K562 (cell line): ENCODE results near the gene AMOTL1. TPM values are rescaled to one million over a fixed set of nuclear protein-coding genes. Genes with fewer than 3 reads are reported as not detected.
A peak's percentile ranks its signal among the peaks of the same experiment; 100 is the strongest.

Source experiments
- ATAC-seq: fragments of 200-7000 bp; cut with Tn5 transposase; 3 replicates; pipeline ENCODE4 v1.9.1; 2020; ENCODE audit warnings: moderate library complexity
- Bru-seq: library from RNA; stranded (reverse); fragments of 400-500 nt; gene quantifications from one replicate; lab custom pipeline; 2021; lab: Mats Ljungman, UMichigan
- BruChase-seq, 2 experiments: library from RNA; stranded (reverse); fragments of 400-500 nt; gene quantifications; one replicate each; lab custom pipeline; 2021; lab: Mats Ljungman, UMichigan
- BruUV-seq: library from RNA; stranded (reverse); fragments of 400-500 nt; replicated peaks from 2 replicates; lab custom pipeline; 2021; lab: Mats Ljungman, UMichigan
- CTCF ChIA-PET: fragments of 300-600 bp; formaldehyde crosslinking; extraction: SDS; loops from one replicate; lab custom pipeline; 2021; ENCODE audit warnings: low intra/inter-chr PET ratio; lab: Yijun Ruan, JAX
- POLR2A ChIA-PET: fragments of 300-600, 350-650 bp; sonication (Branson Sonifier 250); formaldehyde crosslinking; extraction: SDS; loops from one replicate; lab custom pipeline; 2021; ENCODE audit warnings: antibody characterized with exemption, inconsistent platforms; lab: Yijun Ruan, JAX
- DNase-seq, 4 experiments: peaks; one replicate each; pipeline versions ENCODE4 v3.0.0 to v3.0.0-alpha.2; 2011 to 2018; ENCODE audit warnings: low spot score in 3 of 4, mixed read lengths in 3 of 4; ENCODE audit errors: extremely low read depth in 1 of 4
- FAIRE-seq: peaks from 2 replicates; lab custom pipeline; 2011; peaks lifted over from hg19 to GRCh38; lab: Jason Lieb, UNC
- H2AFZ ChIP-seq: 2 replicates; pipeline ENCODE4 v1.6.0; 2011; ENCODE audit warnings: low read depth, low read length, control low read depth, inconsistent platforms
- H3K27ac ChIP-seq: fragments of 200-600 bp; 3 replicates; pipeline ENCODE4 v1.8.0; 2011; ENCODE audit warnings: low read depth, mild to moderate bottlenecking, control low read depth, inconsistent platforms, low read length, moderate library complexity, mixed read lengths; ENCODE audit errors: extremely low read depth
- H3K27me3 ChIP-seq, 2 experiments: fragments of 300-600 bp in 1 of 2; 2 replicates in 1 of 2; 3 replicates in 1 of 2; pipeline versions ENCODE4 v1.6.0 to v1.8.0; 2011; ENCODE audit warnings: inconsistent platforms in 2 of 2, low read length in 2 of 2, mild to moderate bottlenecking in 1 of 2, mixed read lengths in 1 of 2, moderate library complexity in 1 of 2; ENCODE audit not compliant: control insufficient read depth in 2 of 2, insufficient read depth in 2 of 2
- H3K36me3 ChIP-seq: fragments of 300-600 bp; 3 replicates; pipeline ENCODE4 v1.8.0; 2011; ENCODE audit warnings: mild to moderate bottlenecking, low read length, inconsistent platforms; ENCODE audit not compliant: control insufficient read depth, insufficient read depth
- H3K4me1 ChIP-seq, 2 experiments: fragments of 200-600 bp in 1 of 2; replicated peaks in 1 of 2; 2 replicates in 1 of 2; 3 replicates in 1 of 2; pipeline versions ENCODE4 v1.5.1 to v1.8.0; 2011; ENCODE audit warnings: inconsistent platforms in 2 of 2, low read length in 2 of 2, mild to moderate bottlenecking in 1 of 2, mixed read lengths in 1 of 2, moderate library complexity in 1 of 2; ENCODE audit not compliant: control insufficient read depth in 2 of 2, insufficient read depth in 2 of 2
- H3K4me2 ChIP-seq: 2 replicates; pipeline ENCODE4 v1.6.1; 2011; ENCODE audit warnings: low read length, control low read depth, inconsistent platforms, mixed read lengths; ENCODE audit not compliant: insufficient read depth
- H3K4me3 ChIP-seq: fragments of 200-600 bp; sonication (generic), shearing (Covaris generic); 2 replicates; pipeline ENCODE4 v1.5.1; 2016; ENCODE audit warnings: control low read depth, inconsistent platforms
- H3K79me2 ChIP-seq: fragments of 200-600 bp; 3 replicates; pipeline ENCODE4 v1.8.0; 2011; ENCODE audit warnings: low read length, inconsistent platforms; ENCODE audit not compliant: control insufficient read depth, insufficient read depth
- H3K9ac ChIP-seq, 2 experiments: 2 replicates each; pipeline versions ENCODE4 v1.6.0 to v1.6.1; 2011; ENCODE audit warnings: low read depth in 2 of 2, low read length in 2 of 2, control low read depth in 1 of 2, inconsistent platforms in 1 of 2, mild to moderate bottlenecking in 1 of 2, mixed read lengths in 1 of 2; ENCODE audit not compliant: insufficient read depth in 1 of 2
- H3K9me1 ChIP-seq: one replicate; pipeline ENCODE4 v1.6.0; 2011; ENCODE audit warnings: inconsistent platforms, mild to moderate bottlenecking, low read length, moderate library complexity; ENCODE audit not compliant: control insufficient read depth, insufficient read depth
- H3K9me3 ChIP-seq: replicated peaks from 2 replicates; pipeline ENCODE4 v1.5.1; 2011; ENCODE audit warnings: low read depth, low read length, inconsistent platforms; ENCODE audit not compliant: control insufficient read depth, insufficient read depth
- H4K20me1 ChIP-seq: replicated peaks from 2 replicates; pipeline ENCODE4 v1.6.1; 2011; ENCODE audit warnings: low read length, inconsistent platforms, mixed read lengths; ENCODE audit not compliant: control insufficient read depth, insufficient read depth
- CBX8 ChIP-seq: fragments of 200-600 bp; sonication (generic); IDR thresholded peaks from 2 replicates; pipeline ENCODE4 v1.6.1; 2012; ENCODE audit warnings: borderline replicate concordance, mixed run types, low read depth, mild to moderate bottlenecking, moderate library complexity, mixed read lengths, low read length, control low read depth, inconsistent platforms; ENCODE audit not compliant: poor library complexity, severe bottlenecking; ENCODE audit errors: extremely low read depth
- CEBPG ChIP-seq, 3 experiments: fragments of 200-800 bp in 1 of 3; sonication (Bioruptor generic) in 1 of 3; sonication (generic) in 1 of 3; formaldehyde crosslinking in 1 of 3; IDR thresholded peaks in 2 of 3; conservative IDR thresholded peaks in 1 of 3; 2 replicates each; pipeline versions ENCODE4 v1.6.1 to v1.8.0; 2016 to 2022; ENCODE audit warnings: missing compliant biosample characterization in 2 of 3, missing genetic modification characterization in 2 of 3, mild to moderate bottlenecking in 1 of 3, missing genetic modification reagents in 1 of 3
- MAZ ChIP-seq, 2 experiments: fragments of 450-650 bp in 1 of 2; sonication (generic) in 1 of 2; formaldehyde crosslinking; IDR thresholded peaks in 1 of 2; conservative IDR thresholded peaks in 1 of 2; 2 replicates each; pipeline versions ENCODE4 v1.4.0 to v1.5.0; 2020; ENCODE audit warnings: mild to moderate bottlenecking in 1 of 2, missing genetic modification reagents in 1 of 2
- MEIS2 ChIP-seq: fragments of 450-650 bp; IDR thresholded peaks from 2 replicates; pipeline ENCODE4 v1.6.1; 2014; ENCODE audit warnings: mild to moderate bottlenecking; ENCODE audit not compliant: partially characterized antibody
- SMARCE1 ChIP-seq: fragments of 450-650 bp; IDR thresholded peaks from 2 replicates; pipeline ENCODE4 v1.7.1; 2016; ENCODE audit warnings: mild to moderate bottlenecking
- SMC3 ChIP-seq: conservative IDR thresholded peaks from 2 replicates; pipeline ENCODE4 v1.6.1; 2011; ENCODE audit warnings: low read depth, low read length, improper control_type of control experiment; ENCODE audit not compliant: insufficient read depth
- ZNF23 ChIP-seq: fragments of 250-450 bp; sonication (Bioruptor Pico); IDR thresholded peaks from 2 replicates; pipeline ENCODE4 v1.4.0; 2020; ENCODE audit warnings: mild to moderate bottlenecking
- ZNF384 ChIP-seq: IDR thresholded peaks from 2 replicates; pipeline ENCODE4 v1.6.1; 2012; ENCODE audit warnings: low read depth, low read length, improper control_type of control experiment
- ZNF589 ChIP-seq: fragments of 200-800 bp; sonication (Bioruptor generic); IDR thresholded peaks from 2 replicates; pipeline ENCODE4 v1.6.1; 2016; ENCODE audit warnings: low read depth, missing genetic modification characterization, missing compliant biosample characterization
- WGBS: fragments of 100-300 bp; shearing (Covaris generic); methylation state at CpG from one replicate; pipeline ENCODE4 v1.1.6; 2016; ENCODE audit warnings: low coverage, mixed read lengths; ENCODE audit not compliant: insufficient coverage; ENCODE audit errors: missing lambda C conversion rate; 5-methylcytosine and 5-hydroxymethylcytosine counted together
- in situ Hi-C: fragments of 300-500 bp; cut with MboI; formaldehyde crosslinking; loops from 4 replicates; pipeline ENCODE4 v1.15.0; 2018; ENCODE audit warnings: inconsistent platforms, mixed read lengths
- intact Hi-C: fragments of 100-400 bp; cut with micrococcal nuclease; formaldehyde crosslinking; loops from 2 replicates; pipeline ENCODE4 v1.14.2; 2022
- long read RNA-seq, 3 experiments: library from polyadenylated mRNA in 2 of 3; library from RNA in 1 of 3; unstranded in 2 of 3; stranded (forward) in 1 of 3; transcript quantifications; one replicate each; pipeline ENCODE4 v2.0.0, GENCODE V29; 2019 to 2022
- polyA minus RNA-seq, 3 experiments: library from RNA; depleted of rRNA, polyadenylated mRNA; stranded (reverse); fragments of >200 nt; gene quantifications; 2 replicates each; pipeline ENCODE4 v1.2.3, GENCODE V29; 2011
- polyA plus RNA-seq, 8 experiments: library from polyadenylated mRNA; depleted of rRNA in 4 of 8; stranded (reverse) in 5 of 8; unstranded in 3 of 8; fragments of >200 nt; fragmentation: Nextera tagmentation in 2 of 8; fragmentation: Illumina TruSeq in 1 of 8; extraction: Ambion mirVana in 2 of 8; extraction: Trizol in 1 of 8; gene quantifications; 2 replicates each; pipeline versions ENCODE4 v1.2.1 to v1.2.3, GENCODE V29; 2011 to 2014; ENCODE audit warnings: inconsistent platforms in 1 of 8, missing spikeins in 1 of 8
- total RNA-seq, 7 experiments: library from RNA; depleted of rRNA in 6 of 7; stranded (reverse); fragments of >200 nt in 6 of 7; fragmentation: Illumina TruSeq in 2 of 7; extraction: Trizol in 2 of 7; gene quantifications; 2 replicates each; pipeline versions ENCODE4 v1.2.1 to v1.2.3, GENCODE V29; 2011 to 2021; ENCODE audit warnings: low replicate concordance in 1 of 7

AMOTL1 gene, protein sequence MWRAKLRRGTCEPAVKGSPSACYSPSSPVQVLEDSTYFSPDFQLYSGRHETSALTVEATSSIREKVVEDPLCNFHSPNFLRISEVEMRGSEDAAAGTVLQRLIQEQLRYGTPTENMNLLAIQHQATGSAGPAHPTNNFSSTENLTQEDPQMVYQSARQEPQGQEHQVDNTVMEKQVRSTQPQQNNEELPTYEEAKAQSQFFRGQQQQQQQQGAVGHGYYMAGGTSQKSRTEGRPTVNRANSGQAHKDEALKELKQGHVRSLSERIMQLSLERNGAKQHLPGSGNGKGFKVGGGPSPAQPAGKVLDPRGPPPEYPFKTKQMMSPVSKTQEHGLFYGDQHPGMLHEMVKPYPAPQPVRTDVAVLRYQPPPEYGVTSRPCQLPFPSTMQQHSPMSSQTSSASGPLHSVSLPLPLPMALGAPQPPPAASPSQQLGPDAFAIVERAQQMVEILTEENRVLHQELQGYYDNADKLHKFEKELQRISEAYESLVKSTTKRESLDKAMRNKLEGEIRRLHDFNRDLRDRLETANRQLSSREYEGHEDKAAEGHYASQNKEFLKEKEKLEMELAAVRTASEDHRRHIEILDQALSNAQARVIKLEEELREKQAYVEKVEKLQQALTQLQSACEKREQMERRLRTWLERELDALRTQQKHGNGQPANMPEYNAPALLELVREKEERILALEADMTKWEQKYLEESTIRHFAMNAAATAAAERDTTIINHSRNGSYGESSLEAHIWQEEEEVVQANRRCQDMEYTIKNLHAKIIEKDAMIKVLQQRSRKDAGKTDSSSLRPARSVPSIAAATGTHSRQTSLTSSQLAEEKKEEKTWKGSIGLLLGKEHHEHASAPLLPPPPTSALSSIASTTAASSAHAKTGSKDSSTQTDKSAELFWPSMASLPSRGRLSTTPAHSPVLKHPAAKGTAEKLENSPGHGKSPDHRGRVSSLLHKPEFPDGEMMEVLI
- total RNA-seq (2011; cell fraction: chromatin; rRNA removed; ENCODE audit: low replicate concordance): 33.3 and 42.6 TPM in 2 replicates
- 17.8 and 18.0 TPM in 2 replicates for total RNA-seq (2011; cell fraction: nucleolus; rRNA removed)
- total RNA-seq (2011; cell fraction: nucleoplasm; rRNA removed): 26.3 and 39.2 TPM in 2 replicates
- total RNA-seq (2014; rRNA removed) (20.9 and 22.1 TPM in 2 replicates), total RNA-seq (2014; rRNA removed; fragmentation: Illumina TruSeq; extraction: Trizol) (14.0 and 14.4 TPM in 2 replicates), total RNA-seq (2015; rRNA removed; fragmentation: Illumina TruSeq; extraction: Trizol) (12.8 and 12.9 TPM in 2 replicates), total RNA-seq (2021) (29.9 and 35.4 TPM in 2 replicates), polyA plus RNA-seq (2011; rRNA removed) (2.5 and 16.7 TPM in 2 replicates), polyA plus RNA-seq (2014; fragmentation: Illumina TruSeq; extraction: Trizol) (18.7 and 18.8 TPM in 2 replicates), polyA plus RNA-seq (2014; fragmentation: Nextera tagmentation; extraction: Ambion mirVana) (1 to 10 TPM; 4.0 to 4.7 TPM), polyA plus RNA-seq (2014; rRNA removed) (12.6 and 13.3 TPM in 2 replicates), polyA minus RNA-seq (2011; rRNA and poly(A)+ RNA removed) (5.5 and 37.5 TPM in 2 replicates), Bru-seq, nascent RNA (percentile 82 among the genes with signal in this experiment), BruChase-seq, experiment 1, labeled RNA remaining after a 2-hour chase (percentile 75 among the genes with signal in this experiment), BruChase-seq, experiment 2, labeled RNA remaining after a 6-hour chase (percentile 77 among the genes with signal in this experiment)
- 2.0 and 12.2 TPM in 2 replicates for polyA plus RNA-seq (2011; cell fraction: cytosol; rRNA removed)
- polyA plus RNA-seq (2011; cell fraction: nucleus; rRNA removed): 3.0 and 21.5 TPM in 2 replicates
- polyA plus RNA-seq (2012): 17.9 and 23.2 TPM in 2 replicates
- polyA minus RNA-seq (2011; cell fraction: cytosol; rRNA and poly(A)+ RNA removed): 3.5 and 21.8 TPM in 2 replicates
- polyA minus RNA-seq (2011; cell fraction: nucleus; rRNA and poly(A)+ RNA removed): 3.9 and 17.8 TPM in 2 replicates
- long read RNA-seq, experiment 1, full-length matches to known transcripts: 13 of 68 reads
- long read RNA-seq, experiment 1, partial matches to known transcripts: 22 of 68 reads
- long read RNA-seq, experiment 1, other reads (novel, unspliced or antisense): 33 of 68 reads
- long read RNA-seq, experiment 2, partial matches to known transcripts: 1 of 12 reads
- long read RNA-seq, experiment 2, other reads (novel, unspliced or antisense): 11 of 12 reads
- long read RNA-seq, experiment 3, full-length matches to known transcripts: 1 of 7 reads
- long read RNA-seq, experiment 3, partial matches to known transcripts: 5 of 7 reads
- long read RNA-seq, experiment 3, other reads (novel, unspliced or antisense): 1 of 7 reads

- no TSS peak for BruUV-seq
- H3K4me1 ChIP-seq: peaks cover 20 to 25% of the 10 kb centered on the region in 2 experiments
- no peaks in the 10 kb centered on the region for H3K9me3 ChIP-seq
- DNase-seq (peak; percentile 73 to 89 (median 74)), FAIRE-seq (peak; percentile 72), ATAC-seq (peak; percentile 91)
- H3K9ac ChIP-seq: peak within 1 kb of the TSS; percentile 84 to 92
- no peaks in the 10 kb centered on the region for H3K36me3 ChIP-seq
- peak within 1 kb of the TSS; percentile 74 for H3K4me2 ChIP-seq
- peak within 1 kb of the TSS; percentile 68 for H2AFZ ChIP-seq
- intact Hi-C loops (loop anchor here (1.0 to 10.0 kb wide), 3 partner anchors 145 to 243 kb away; no protein-coding TSS in a partner anchor), in situ Hi-C loops (no loop called here)
- no peaks in the 10 kb centered on the region for H4K20me1 ChIP-seq
- peaks cover 43% of the 10 kb centered on the region for H3K79me2 ChIP-seq
- peak within 1 kb of the TSS; percentile 87 for H3K27ac ChIP-seq
- no peaks in the 10 kb centered on the region; a peak in 1 of 5 replicates for H3K27me3 ChIP-seq
- WGBS: 4% methylated on average over 50 of the region's 57 CpGs
- ChIA-PET POLR2A (interaction anchor here (0.6 to 1.5 kb wide), 9 partner anchors 8 to 271 kb away, joined by 3 to 7 read pairs (median 4); no protein-coding TSS in a partner anchor), CTCF (no interaction called here)
- no peaks in the 10 kb centered on the region for H3K9me1 ChIP-seq
- H3K4me3 ChIP-seq: peak within 1 kb of the TSS; percentile 59
- TF ChIP-seq ZNF23 (CRISPR knock-in tag) (no peak), ZNF589 (CRISPR knock-in tag) (0 out of 2 replicates have a peak, but pooled peaks have one; percentile 42), MAZ (CRISPR knock-in tag; conservative IDR thresholded peaks at IDR 0.05 in 1 of 2, IDR thresholded peaks at IDR 0.05 in 1 of 2) (peak; percentile 93 to 95), ZNF384 (0 out of 2 replicates have a peak, but pooled peaks have one; percentile 31), MEIS2 (peak; percentile 94), CBX8 (no peak), SMC3 (0 out of 2 replicates have a peak, but pooled peaks have one; percentile 8), CEBPG (CRISPR knock-in tag; IDR thresholded peaks at IDR 0.05) (no peak), CEBPG (tag; conservative IDR thresholded peaks at IDR 0.05 in 1 of 2, IDR thresholded peaks at IDR 0.05 in 1 of 2) (peak in 1 of 2 experiments; percentile 23; a peak in 2 of 4 replicates), SMARCE1 (peak; percentile 52; the same call in 1 of the 2 replicates)
Observed at GRCh38 chr11:94767701-94768601, at the start of gene AMOTL1. TSS of gene AMOTL1 (plus strand) at chr11:94768356. CDS start at chr11:94768512, 156 bp downstream.
